Fibroblast of the aortic adventitia (primary cell): ENCODE results near the gene MAGIX. TPM values are rescaled to one million over a fixed set of nuclear protein-coding genes. Genes with fewer than 3 reads are reported as not detected.
A peak's percentile ranks its signal among the peaks of the same experiment; 100 is the strongest.

Experiments
- DNase-seq: peaks from one replicate; pipeline ENCODE4 v3.0.0-alpha.2; 2010; ENCODE audit warnings: low read depth
- H3K4me3 ChIP-seq: 2 replicates; pipeline ENCODE4 v1.5.1; 2011; ENCODE audit warnings: low read depth, mild to moderate bottlenecking, control low read depth, low read length, moderate library complexity
- total RNA-seq: library from RNA; depleted of rRNA; stranded (reverse); fragments of >200 nt; gene quantifications from 2 replicates; pipeline ENCODE4 v1.2.3, GENCODE V29; 2012; ENCODE audit warnings: low replicate concordance
- TF ChIP-seq, protein P1 (sequence below): IDR thresholded peaks from 2 replicates; pipeline ENCODE4 v1.5.1; 2011; ENCODE audit warnings: mild to moderate bottlenecking, low read length, control low read depth, inconsistent platforms; ENCODE audit not compliant: insufficient read depth

Gene MAGIX
- total RNA-seq, 1 donor: 1.7 TPM

DNA sequence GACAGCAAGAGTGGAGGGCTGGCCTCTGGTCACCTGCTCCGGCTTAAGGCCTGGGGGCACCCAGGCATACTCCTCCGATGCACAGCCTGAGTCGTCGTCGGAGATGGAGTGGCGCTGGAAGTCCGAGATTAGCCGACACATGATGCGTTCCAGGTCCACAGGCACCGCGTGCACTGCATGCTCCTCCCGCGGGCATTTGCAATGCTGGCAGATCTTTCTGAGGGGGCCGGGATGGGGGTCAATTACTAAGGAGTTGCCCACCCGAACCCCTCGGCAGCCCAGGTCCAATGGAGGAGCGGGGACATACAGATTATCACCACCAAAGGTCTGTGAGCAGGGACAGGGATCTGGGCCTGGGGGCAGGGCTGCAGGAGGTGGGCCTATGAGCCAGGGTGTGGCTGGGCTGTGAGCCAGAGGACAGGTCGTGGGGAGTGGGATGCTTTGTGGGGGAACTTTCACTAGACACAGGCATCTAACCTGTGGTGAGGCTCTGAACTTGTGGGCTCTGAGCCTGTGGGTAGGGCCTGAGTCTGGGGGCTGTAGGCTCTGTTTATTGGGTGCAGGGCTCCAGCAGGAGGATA, 21.2 kb downstream of the MAGIX start:
- peak overlapping the region; percentile 48 for H3K4me3 ChIP-seq
- DNase-seq: no peak
- TF ChIP-seq, protein P1, sequence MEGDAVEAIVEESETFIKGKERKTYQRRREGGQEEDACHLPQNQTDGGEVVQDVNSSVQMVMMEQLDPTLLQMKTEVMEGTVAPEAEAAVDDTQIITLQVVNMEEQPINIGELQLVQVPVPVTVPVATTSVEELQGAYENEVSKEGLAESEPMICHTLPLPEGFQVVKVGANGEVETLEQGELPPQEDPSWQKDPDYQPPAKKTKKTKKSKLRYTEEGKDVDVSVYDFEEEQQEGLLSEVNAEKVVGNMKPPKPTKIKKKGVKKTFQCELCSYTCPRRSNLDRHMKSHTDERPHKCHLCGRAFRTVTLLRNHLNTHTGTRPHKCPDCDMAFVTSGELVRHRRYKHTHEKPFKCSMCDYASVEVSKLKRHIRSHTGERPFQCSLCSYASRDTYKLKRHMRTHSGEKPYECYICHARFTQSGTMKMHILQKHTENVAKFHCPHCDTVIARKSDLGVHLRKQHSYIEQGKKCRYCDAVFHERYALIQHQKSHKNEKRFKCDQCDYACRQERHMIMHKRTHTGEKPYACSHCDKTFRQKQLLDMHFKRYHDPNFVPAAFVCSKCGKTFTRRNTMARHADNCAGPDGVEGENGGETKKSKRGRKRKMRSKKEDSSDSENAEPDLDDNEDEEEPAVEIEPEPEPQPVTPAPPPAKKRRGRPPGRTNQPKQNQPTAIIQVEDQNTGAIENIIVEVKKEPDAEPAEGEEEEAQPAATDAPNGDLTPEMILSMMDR: no peak

DNA sequence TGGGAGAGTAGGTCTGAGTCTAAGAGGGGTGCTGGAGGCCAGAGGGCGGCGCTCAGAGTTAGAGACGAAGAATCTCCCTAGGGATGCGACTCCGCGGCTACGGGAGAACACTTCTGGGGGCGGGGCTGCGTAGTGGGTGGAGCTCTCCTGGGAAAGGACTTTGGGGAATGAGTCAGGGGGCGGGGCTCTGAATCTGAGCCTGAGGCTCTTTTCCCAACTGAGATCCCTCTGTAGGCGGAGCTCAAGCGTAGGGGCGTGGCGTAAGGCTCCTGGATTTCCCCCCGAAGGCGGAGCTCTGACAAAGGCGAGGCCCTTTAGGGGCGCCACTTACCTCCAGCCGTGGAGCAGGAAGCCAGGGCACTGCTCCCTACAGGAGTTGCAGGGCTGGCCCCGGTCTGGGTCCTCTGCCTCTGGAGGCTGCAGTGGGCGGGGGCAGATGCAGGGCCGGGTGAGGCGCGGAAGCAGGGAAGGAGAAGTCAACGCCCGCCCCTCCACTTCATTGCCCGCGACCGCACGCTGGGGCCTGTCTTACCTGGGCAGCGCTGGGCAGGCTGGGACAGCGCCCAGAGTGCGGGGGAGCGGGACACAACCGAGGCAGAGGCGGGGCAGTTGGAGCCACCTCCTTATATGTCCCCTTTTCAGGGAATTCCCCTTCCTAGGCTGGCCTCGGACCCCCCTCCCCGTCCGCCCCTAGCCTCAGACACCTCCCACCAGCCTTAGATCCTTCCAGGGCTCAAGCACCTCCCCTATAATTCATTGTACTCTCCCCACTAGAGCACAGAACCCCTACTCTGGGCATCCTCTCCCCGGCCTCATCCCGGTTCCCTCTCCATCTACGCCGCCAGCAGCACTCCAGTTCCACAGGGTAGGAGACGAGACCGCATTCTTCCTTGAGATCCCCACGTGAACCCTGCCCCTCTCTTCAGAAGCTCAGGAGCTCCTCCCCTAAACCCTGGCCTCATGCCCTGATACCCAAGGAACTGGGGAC, 22.0 kb downstream of the MAGIX start:
- TF ChIP-seq, protein P1: no peak
- peak overlapping the region; percentile 76 for H3K4me3 ChIP-seq
- DNase-seq: peak; percentile 88

DNA sequence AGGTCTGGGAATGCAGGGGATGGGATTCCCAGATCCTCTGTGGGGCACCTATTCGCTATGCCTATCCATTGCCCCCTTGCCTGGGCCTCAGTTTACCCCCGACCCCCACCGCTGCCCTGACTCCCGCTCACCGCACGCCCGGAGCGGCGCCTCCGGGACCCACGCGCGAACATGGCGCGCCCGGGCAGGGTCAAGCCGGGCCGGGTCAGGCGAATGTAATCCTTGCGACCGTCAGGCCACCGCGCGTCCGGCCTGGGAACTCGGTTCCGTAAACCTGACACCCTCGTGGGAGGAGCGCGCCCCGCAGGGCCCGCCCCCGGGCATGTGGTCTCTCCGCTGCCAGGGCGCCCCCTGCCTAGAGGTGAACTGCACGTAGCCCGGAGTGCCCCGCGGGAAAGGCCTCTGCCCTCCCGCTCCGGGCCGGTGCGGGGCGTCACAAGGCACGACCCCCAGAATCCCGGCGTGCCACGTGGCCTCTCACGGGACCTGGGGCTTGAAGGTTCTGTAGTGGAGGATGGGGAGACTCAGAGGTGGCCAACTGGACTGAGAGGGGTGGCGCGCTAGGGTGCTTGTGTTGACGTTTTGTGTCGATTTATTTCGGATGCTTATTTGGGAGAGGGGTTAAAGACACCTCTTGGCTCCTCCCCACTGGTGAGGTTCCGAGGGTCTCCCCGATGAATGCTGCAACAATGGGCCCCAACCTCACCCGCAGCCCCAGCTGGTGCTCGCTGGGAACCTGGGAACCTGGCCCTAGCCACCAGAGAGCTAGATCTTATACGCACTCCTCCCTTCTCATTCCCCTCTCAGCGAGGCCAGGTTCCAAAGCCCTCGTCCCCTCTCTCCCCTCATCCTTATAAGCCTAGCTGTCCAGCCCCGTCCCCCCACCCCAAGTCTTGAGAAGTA, 23.8 kb downstream of the MAGIX start, which contains the start of gene PRICKLE3:
Gene PRICKLE3 (minus strand): TSS at position 249 of the 903 bp plus-strand sequence. CDS start 76 bp downstream, at position 173.
- H3K4me3 ChIP-seq: peak within 1 kb of the TSS; percentile 76
- DNase-seq: peak; percentile 38
- TF ChIP-seq, protein P1: peak; percentile 29

DNA sequence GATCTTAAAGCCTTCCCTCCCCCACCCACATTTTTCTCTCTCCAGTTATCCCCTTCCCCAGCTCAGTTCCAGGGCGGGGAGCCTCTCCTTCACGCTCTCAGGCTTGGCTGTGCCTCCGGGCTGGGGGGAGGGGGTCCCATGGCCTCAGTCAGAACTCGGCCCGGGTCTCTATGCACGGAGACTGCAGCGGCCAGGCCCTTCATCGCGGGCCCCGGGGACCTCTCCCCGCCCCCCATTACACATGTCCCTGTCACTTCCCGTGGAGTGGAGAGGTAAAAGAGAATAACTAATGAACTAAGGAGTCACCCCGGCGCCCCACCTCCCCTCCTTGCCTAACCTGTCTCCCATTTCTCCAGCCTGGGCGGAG, 24.5 kb downstream of the MAGIX start:
- DNase-seq: no peak
- H3K4me3 ChIP-seq: no peak overlapping the region
- TF ChIP-seq, protein P1: no peak

DNA sequence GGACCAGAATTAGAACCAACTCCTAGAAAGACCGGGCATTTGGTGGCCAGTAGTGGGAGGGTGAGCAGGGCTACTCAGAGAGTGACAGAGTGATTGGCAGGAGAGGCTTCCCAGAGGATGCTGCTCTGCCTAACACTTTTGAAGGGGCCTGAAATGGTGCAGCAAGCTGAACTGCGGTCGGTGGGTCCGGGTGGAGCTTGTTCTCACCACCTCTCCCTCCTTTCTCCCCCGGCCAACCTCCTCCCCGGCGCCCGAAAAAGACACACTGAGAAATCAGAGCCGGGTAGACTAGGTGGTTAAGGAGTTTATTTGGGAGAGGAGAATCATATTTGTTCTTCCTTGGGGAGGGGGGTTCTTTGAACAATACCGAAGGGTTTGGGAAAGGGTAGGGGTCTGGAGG, 25.0 kb downstream of the MAGIX start:
- no peak overlapping the region for H3K4me3 ChIP-seq
- no peak for DNase-seq
- TF ChIP-seq, protein P1: no peak

DNA sequence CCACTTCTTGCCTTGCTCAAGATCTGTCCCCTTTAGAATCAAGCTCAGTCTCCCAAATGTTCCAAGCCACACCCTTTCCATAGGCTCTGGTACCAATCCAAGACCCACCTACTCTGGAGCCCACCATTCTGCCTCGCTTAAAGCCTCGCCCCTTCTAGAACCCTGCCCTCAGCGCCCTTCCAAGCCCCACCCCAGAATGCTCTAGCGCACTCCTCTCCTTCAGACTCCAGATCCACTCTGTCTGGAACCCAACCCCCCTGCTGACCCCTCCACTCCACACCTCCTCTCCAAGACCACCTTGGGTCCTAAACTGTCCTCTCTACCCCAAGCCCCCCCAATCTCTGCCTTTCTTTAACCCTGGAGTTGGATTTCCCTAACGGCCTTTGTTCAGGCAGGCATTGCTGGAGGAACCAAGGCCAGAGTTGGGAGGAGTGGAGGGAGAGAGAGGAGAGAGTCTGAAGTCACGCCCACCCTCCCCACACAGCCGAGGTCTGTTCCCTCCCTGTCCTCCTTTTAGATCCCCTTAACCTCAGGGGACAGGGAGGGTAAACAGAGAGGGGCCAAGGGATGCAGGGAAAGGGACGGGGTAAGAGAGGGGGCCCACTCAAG, 26.0 kb downstream of the MAGIX start:
- DNase-seq: no peak
- no peak overlapping the region for H3K4me3 ChIP-seq
- TF ChIP-seq, protein P1: no peak
